ENCODE measurements around the gene PLXNA2.

DNA sequence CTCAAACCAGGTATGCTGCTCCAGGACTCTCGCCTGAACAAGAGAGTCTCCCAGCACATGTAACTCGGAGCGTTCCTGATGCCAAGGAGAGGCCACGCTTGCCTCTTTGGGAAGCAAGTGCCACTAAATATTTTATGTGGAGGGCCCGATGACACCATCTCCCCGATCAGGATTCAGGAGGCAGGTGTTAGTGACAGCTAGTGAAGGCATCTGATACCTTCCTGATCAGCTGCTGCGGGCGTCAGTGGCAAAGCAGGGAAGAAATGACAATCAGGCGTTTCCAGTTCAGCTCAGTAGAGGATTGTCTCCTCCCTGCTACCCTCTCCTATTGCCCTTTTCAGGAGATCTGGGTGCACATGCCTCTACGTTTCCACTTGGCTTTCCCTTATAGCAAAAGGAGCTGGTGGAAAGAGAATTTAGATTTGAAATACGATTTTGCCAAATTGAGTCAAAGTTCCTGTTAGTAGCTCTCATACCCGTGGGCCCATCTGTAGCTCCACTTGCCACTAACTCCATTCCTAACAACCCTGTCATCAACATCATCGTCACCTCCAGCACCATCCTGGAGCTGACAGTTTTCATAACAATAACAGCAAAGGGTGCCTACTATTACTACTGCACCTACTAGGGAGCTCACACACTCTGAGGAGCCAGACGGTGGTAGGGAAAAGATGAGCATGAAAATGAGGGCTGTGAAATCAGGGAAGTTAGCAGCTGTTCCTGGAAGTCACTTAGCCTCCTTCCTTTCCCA is 21.6 kb downstream of the PLXNA2 start:
- TF ChIP-seq EZH2 (IDR thresholded peaks at IDR 0.05) (no peak), EZH2phosphoT487 (IDR thresholded peaks at IDR 0.05) (no peak)
- TF ChIP-seq, protein P1, sequence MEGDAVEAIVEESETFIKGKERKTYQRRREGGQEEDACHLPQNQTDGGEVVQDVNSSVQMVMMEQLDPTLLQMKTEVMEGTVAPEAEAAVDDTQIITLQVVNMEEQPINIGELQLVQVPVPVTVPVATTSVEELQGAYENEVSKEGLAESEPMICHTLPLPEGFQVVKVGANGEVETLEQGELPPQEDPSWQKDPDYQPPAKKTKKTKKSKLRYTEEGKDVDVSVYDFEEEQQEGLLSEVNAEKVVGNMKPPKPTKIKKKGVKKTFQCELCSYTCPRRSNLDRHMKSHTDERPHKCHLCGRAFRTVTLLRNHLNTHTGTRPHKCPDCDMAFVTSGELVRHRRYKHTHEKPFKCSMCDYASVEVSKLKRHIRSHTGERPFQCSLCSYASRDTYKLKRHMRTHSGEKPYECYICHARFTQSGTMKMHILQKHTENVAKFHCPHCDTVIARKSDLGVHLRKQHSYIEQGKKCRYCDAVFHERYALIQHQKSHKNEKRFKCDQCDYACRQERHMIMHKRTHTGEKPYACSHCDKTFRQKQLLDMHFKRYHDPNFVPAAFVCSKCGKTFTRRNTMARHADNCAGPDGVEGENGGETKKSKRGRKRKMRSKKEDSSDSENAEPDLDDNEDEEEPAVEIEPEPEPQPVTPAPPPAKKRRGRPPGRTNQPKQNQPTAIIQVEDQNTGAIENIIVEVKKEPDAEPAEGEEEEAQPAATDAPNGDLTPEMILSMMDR (IDR thresholded peaks at IDR 0.05): no peak
